Pancreas (tissue), 10 donors: ENCODE results near the gene COASY. TPM values are rescaled to one million over a fixed set of nuclear protein-coding genes. Genes with fewer than 3 reads are reported as not detected.

Experiments
- ATAC-seq, 4 donors: fragments of 200-7000 bp; cut with Tn5 transposase; one replicate each; pipeline versions ENCODE4 v1.8.0 to v1.9.1; 2020; ENCODE audit warnings: mild to moderate bottlenecking in 4 of 4, moderate library complexity in 4 of 4
- DNase-seq, 6 donors: peaks; one replicate each; pipeline ENCODE4 v3.0.0-alpha.2; 2020
- FAIRE-seq: peaks from 2 replicates; lab custom pipeline; 2012; peaks lifted over from hg19 to GRCh38; lab: Jason Lieb, UNC
- H3K27ac ChIP-seq, 4 donors: fragments of 200-600 bp; sonication (generic); 1 replicate in 3 of 4; 2 replicates in 1 of 4; pipeline versions ENCODE4 v1.5.0 to v1.8.0; 2020
- H3K27me3 ChIP-seq, 4 donors: fragments of 200-600 bp; one replicate each; pipeline ENCODE4 v1.8.0; 2021
- H3K36me3 ChIP-seq, 3 donors: fragments of 200-600 bp; sonication (generic) in 1 of 3; one replicate each; pipeline versions ENCODE4 v1.5.0 to v1.8.0; 2020 to 2021
- H3K4me1 ChIP-seq, 3 donors: fragments of 200-600 bp; one replicate each; pipeline ENCODE4 v1.8.0; 2021
- H3K4me3 ChIP-seq, 4 donors: fragments of 200-600 bp; sonication (generic) in 2 of 4; one replicate each; pipeline versions ENCODE4 v1.5.0 to v1.8.0; 2020 to 2021
- H3K9me3 ChIP-seq, 4 donors: fragments of 200-600 bp; one replicate each; pipeline ENCODE4 v1.8.0; 2021
- WGBS, 2 donors: extraction: QIAGEN DNeasy Blood & Tissue Kit; methylation state at CpG; one replicate each; pipeline ENCODE4 v1.1.7; 2013; 5-methylcytosine and 5-hydroxymethylcytosine counted together
- intact Hi-C, 3 donors: fragments of 100-400 bp; cut with DNase I; formaldehyde crosslinking; loops; one replicate each; pipeline versions ENCODE4 v1.11.1 to v1.14.2; 2022
- polyA plus RNA-seq, 2 donors: library from polyadenylated mRNA; stranded (reverse); fragments of 200-250 nt; gene quantifications; one replicate each; pipeline ENCODE4 v1.2.3, GENCODE V29; 2013
- total RNA-seq, 6 donors: library from RNA; stranded (reverse); fragmentation: NEBNext Ultra II Directional in 4 of 6; extraction: Animal tissue kit (Norgen Biotek cat#: 25700) in 4 of 6; gene quantifications; one replicate each; pipeline versions ENCODE4 v1.2.1 to v1.2.4, GENCODE V29; 2021 to 2023
- TF ChIP-seq, protein P1 (sequence below), 4 donors: fragments of 200-600 bp; sonication (generic) in 3 of 4; IDR thresholded peaks; one replicate each; pipeline versions ENCODE4 v1.5.0 to v1.8.0; 2021; ENCODE audit warnings: antibody characterized with exemption in 4 of 4
- donor health status: healthy with polysubstance abuse.
- donor health status: DM: no; HTN: no; CAD: no; lungs with moderate emphysema.
- donor health status: DM: no; HTN: no; CAD: no.
- donor health status: control.
- donor health status: control.
- donor health status: Bipolar disorder and iron deficiency.
- donor health status: DM: yes; HTN: yes; CAD: no.
- donor health status: DM: no; HTN: no; CAD: no.
- donor health status: DM: no; HTN: no; CAD: no.
- donor health status: DM: yes; HTN: yes; CAD: no.

COASY gene
- total RNA-seq (10 to 100 TPM; 32.3 to 63.5 (median 52.3) TPM), polyA plus RNA-seq (100 to 1,000 TPM; 135 to 152 TPM)

DNA sequence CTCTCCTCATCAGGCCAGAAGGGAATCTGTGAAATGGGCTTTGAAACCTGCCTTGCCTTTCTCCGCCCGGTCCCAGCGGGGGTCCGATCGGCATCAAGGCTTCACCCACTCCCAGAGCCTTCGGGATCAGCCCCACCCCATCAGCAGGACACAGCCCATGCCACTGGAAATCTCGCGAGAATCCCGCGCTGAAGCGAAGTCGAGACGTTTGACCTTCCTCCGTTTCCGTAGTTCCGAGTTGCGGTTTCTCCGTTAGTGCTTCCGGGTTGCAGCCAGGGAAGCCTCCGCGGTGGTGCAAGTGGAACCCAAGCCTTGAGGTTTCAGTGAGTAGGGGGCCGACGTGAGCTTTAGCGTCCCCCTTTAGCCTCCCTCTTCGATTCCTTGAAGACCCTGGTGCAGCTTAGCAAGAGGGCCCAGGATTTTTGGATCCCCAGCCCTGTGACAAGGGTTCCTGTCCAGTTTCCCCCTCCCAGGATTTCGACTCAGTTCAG is at the start of gene COASY:
Gene COASY, plus strand, starts transcription at position 252 of the 491 bp plus-strand sequence. CDS start 475 bp downstream, outside the sequence.
- Histone ChIP-seq H3K4me3 (peak within 1 kb of the TSS; percentile 76 to 93 (median 86)), H3K27me3 (no peaks in the 10 kb centered on the region), H3K27ac (peak within 1 kb of the TSS; percentile 69 to 81 (median 76)), H3K36me3 (peaks cover 0 to 19% (median 10%) of the 10 kb centered on the region in 3 donors), H3K4me1 (peaks cover 0 to 23% (median 8%) of the 10 kb centered on the region in 3 donors), H3K9me3 (no peaks in the 10 kb centered on the region)
- intact Hi-C loops = no loop called here
- TF ChIP-seq, protein P1, sequence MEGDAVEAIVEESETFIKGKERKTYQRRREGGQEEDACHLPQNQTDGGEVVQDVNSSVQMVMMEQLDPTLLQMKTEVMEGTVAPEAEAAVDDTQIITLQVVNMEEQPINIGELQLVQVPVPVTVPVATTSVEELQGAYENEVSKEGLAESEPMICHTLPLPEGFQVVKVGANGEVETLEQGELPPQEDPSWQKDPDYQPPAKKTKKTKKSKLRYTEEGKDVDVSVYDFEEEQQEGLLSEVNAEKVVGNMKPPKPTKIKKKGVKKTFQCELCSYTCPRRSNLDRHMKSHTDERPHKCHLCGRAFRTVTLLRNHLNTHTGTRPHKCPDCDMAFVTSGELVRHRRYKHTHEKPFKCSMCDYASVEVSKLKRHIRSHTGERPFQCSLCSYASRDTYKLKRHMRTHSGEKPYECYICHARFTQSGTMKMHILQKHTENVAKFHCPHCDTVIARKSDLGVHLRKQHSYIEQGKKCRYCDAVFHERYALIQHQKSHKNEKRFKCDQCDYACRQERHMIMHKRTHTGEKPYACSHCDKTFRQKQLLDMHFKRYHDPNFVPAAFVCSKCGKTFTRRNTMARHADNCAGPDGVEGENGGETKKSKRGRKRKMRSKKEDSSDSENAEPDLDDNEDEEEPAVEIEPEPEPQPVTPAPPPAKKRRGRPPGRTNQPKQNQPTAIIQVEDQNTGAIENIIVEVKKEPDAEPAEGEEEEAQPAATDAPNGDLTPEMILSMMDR (IDR thresholded peaks at IDR 0.05) = no peak
- 0 to 1% methylated on average over 26 of the region's 26 CpGs for WGBS, 2 donors
- ATAC-seq (peak; percentile 77 to 87 (median 83)), FAIRE-seq (no peak), DNase-seq (peak; percentile 94 to 97 (median 95))

DNA sequence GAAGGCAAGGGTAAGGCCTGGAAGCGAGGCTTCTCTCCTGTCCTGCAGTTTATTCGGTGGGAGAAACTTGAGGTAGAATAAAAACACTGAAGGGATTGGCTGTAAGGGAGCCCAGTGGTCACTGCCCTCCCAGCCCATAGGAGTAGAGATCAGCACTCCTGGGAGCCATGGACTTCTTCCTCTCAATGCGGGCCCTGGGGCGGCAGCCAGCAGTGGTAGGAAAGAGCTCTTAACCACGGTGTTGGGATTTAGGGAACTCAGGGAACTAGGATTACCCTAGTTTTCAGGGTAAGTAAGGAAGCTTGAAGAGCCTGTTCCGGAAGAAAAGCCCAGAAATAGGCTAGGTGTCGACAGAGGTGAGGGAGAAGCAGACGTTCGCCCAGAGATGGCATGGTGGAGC is 49.7 kb upstream of the COASY start:
- Histone ChIP-seq H3K27ac (no peak overlapping the region), H3K27me3 (no peaks in the 10 kb centered on the region), H3K4me1 (no peaks in the 10 kb centered on the region), H3K36me3 (peaks cover 0 to 25% (median 0%) of the 10 kb centered on the region in 3 donors), H3K4me3 (no peak overlapping the region), H3K9me3 (no peaks in the 10 kb centered on the region)
- TF ChIP-seq, protein P1 (IDR thresholded peaks at IDR 0.05) = no peak
- 88 to 92% methylated on average over 9 of the region's 9 CpGs for WGBS, 2 donors
- FAIRE-seq (no peak), DNase-seq (no peak), ATAC-seq (no peak)
- intact Hi-C loops = loop anchor here in 1 of 3 donors (10.0 kb wide), 1 partner anchor 187 kb away; no protein-coding TSS in a partner anchor

DNA sequence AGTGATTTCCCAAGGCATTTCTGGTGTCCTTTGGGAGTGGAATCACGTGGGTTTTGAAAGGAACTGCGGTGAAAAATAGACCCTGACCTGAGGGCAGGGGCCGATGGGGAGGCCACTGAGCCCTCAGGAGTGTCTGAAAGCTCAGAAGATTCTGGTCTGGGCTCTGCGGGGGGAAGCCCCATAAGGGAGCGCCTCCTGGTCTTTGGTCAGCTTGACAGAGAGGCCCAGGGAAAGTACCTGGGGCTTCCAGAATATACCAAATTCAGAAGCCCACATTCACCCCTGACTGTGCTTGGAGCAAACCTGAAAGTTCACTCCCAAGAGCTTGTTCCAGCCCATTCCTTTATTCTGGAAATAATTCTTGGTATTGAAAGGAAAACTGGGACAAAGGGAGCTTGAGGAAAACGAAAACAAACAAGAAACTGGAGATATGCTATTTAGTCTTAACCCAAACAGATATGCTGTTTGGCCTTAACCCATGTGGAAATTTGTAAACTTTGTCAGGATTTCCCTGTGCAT is 49.2 kb upstream of the COASY start:
- DNase-seq (no peak), ATAC-seq (peak in 1 of 4 donors; percentile 6), FAIRE-seq (no peak)
- 72 to 77% methylated on average over 6 of the region's 6 CpGs for WGBS, 2 donors
- Histone ChIP-seq H3K27ac (no peak overlapping the region), H3K27me3 (no peaks in the 10 kb centered on the region), H3K36me3 (peaks cover 0 to 25% (median 0%) of the 10 kb centered on the region in 3 donors), H3K4me1 (peaks cover 0 to 2% (median 0%) of the 10 kb centered on the region in 3 donors), H3K9me3 (no peaks in the 10 kb centered on the region), H3K4me3 (no peak overlapping the region)
- TF ChIP-seq, protein P1 (IDR thresholded peaks at IDR 0.05) = no peak
- intact Hi-C loops = loop anchor here in 1 of 3 donors (10.0 kb wide), 1 partner anchor 188 kb away; no protein-coding TSS in a partner anchor

DNA sequence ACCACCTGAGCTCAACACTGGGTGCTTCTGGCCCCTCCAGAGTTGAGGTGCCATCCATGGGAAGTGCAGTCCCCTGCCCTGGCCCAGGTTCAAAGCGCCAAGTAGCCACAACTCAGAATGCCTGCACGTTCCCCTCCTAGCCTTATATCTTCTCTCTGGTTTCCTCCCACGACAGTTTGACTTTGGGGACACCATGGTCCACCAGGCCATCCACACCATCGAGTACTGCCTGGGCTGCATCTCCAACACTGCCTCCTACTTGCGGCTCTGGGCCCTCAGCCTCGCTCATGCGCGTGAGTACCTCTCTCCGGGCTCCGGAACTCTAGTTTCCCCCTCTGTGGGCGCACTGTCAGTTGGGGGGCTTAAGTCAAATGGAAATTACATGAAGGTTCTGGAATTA is 48.3 kb upstream of the COASY start:
- Histone ChIP-seq H3K4me3 (no peak overlapping the region), H3K27me3 (no peaks in the 10 kb centered on the region), H3K4me1 (peaks cover 0 to 8% (median 2%) of the 10 kb centered on the region in 3 donors), H3K9me3 (no peaks in the 10 kb centered on the region), H3K36me3 (peaks cover 0 to 22% (median 0%) of the 10 kb centered on the region in 3 donors), H3K27ac (no peak overlapping the region)
- DNase-seq (no peak), ATAC-seq (no peak), FAIRE-seq (no peak)
- intact Hi-C loops = loop anchor here in 1 of 3 donors (10.0 kb wide), 1 partner anchor 189 kb away; no protein-coding TSS in a partner anchor
- TF ChIP-seq, protein P1 (IDR thresholded peaks at IDR 0.05) = no peak
- 96 to 97% methylated on average over 11 of the region's 11 CpGs for WGBS, 2 donors
